Stimulated activated CD4-positive, alpha-beta T cell treated with anti-CD3 and anti-CD28 coated beads, TNF-alpha, amount 100 ng/mL, for 24 hours (primary cell): ENCODE results near the gene ASB1.
"Not testable (repeated sequence)": the region's sequence is repeated elsewhere in the genome, so short reads cannot be mapped to it uniquely, and the experiment has no call there.

ENCODE experiments used
- DNase-seq, 3 experiments: peaks; one replicate each; pipeline ENCODE4 v3.0.0-alpha.2; 2020; ENCODE audit warnings: low read depth in 3 of 3

The ASB1 gene

DNA sequence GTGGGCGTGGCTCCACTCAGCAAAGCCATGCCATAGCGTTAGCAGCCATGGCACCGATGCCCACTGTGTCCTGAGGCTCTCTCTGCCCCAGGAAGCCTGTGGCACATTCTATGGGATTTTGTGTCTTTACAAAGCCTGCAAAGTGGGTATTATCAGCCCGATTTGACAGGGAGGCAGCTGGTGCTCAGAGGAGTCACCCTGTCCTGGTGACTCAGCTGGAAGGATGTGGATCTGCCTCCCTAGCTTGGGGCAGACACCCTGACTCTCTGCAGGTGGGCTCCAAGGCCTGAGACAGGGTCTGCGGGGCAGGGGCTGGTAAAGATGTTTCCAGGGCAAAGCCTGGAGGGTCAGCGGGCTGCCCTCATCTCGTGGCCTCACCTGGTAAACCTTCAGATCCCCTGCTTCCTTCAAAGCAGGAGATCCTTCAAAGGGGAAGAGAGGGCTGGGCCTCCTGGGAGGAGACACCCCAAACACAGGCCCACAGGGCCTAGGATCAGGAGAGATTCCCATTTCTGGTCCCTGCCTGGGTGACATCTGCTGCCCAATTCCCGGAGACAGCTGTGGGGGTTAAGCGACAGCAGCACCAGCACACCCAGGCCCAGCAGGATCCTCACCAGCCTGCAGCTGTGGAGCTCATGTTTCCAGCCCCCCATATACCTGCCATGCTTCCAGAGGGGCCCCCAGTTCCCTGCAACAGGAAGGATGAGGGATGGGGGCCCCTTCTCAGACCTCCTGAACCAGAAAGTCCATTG is 3.0 kb upstream of the ASB1 start:
- DNase-seq: no peak

DNA sequence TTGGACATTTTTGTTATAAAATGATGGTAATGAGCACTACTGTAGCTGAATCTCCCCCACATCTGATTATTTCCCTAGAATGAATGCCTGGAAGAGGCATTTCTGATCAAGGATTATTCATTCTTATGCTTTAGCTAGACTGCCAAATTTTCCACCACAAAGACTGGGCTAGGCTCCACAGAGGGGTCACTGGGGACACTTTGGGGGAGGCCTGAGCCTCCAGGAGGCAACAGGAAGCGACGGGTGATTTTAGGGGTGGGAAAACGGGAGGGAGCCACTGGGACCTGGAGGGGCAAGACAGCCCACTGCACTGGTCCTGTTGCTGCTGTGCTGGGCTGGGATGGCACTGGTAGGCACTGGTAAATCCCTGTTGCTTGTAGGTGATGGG is 2.4 kb upstream of the ASB1 start:
- no peak for DNase-seq

DNA sequence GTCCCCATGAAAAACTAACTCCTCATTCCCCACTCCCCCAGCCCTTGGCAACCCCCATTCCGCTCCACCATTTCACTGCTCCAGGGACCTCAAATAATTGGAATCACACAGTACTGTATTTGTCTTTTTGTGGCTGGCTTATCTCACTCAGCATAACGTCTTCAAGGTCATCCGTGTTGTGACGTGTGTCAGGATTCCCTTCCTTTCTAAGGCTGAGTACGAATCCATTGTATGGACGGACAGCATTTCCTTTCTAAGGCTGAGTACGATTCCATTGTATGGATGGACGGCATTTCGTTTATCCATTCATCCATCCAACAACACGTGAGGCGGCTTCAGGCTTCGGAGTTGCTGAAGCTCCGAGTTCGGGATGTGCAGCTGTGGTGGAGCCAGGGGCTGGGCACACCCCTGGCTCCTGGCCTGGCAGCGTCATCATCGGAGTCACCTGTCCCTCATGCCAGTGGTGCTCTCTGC is 1.2 kb upstream of the ASB1 start:
- DNase-seq: no peak

DNA sequence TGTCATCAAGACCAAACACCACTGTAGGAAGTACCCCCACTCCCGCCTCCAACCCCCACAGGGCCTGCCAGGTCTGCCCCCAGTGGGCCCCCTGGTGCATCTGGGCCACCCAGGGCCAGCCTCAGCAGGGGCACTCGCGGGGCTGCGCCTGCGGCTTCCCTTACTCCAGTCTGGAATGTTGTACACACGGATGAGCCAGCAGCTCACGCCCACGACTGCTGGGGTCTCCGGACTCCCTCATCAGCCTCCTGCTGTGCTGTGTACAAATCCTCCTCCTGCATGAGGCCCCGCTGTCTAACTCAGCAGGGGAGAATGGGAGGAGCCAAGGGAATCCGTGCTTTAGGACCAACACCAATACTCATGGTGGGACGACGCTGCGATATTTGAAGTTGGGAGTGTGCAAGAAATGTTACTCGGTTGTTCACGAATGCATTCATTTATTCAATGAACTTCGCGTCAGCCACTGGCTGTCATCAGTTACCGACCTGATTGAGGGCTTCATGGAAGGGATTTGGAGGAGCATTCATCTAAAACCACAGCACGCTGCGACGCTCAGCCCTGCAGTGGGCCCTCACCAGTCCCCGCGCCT is 654 bp upstream of the ASB1 start:
- DNase-seq: no peak

DNA sequence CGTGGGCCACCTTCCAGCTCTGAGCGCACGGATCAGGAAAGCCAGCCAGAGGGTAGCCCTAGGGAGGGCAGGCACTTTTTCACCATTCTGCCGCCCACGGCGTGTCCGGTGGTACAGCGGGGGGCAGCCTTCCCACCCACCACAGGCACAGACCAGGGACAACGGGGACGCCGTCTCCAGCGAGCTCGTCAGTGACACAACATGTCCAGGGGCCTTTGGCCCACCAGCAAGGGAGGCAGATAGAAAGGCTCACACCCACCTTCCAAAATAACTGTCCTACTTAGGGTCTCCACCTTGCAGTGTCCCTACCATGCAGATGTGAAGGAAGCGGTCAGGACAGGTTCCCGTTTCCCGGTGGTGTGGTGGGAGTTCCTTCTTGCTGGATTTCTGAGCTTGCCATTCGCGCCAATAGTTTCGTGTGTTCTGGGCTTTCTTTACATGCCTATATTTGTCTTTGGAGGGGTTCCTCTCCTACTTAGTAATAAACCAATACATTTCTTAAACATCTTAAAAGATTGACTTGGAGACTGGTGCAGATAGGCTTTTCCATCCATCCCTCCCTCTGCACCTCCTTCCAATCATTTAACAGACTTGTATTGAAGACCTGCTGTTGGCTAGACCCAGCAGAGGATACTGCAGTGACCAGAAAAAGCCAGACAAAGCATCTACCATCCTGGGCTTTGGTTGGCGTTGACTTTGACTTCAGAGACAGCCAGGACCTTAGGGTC is 872 bp downstream of the ASB1 start:
- no peak for DNase-seq

DNA sequence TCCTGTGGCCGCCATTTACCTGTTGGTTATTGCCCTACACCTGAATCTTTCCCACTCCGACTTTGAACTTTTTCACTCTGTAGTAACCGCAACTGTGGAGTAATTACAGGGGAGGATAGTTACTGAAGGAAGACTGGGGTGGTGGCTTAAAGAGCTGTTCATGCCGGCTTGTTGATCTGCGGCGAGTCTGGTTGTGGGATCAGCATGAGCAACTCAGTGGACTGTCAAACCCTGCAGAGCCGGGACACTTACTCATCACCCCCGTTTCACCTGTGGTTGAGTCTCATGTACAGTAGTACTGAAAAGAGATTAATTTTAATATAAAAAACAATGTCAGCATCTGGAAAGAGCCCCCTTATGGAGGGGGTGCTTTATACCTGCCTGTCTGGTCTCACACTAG is 2.1 kb downstream of the ASB1 start:
- no peak for DNase-seq

DNA sequence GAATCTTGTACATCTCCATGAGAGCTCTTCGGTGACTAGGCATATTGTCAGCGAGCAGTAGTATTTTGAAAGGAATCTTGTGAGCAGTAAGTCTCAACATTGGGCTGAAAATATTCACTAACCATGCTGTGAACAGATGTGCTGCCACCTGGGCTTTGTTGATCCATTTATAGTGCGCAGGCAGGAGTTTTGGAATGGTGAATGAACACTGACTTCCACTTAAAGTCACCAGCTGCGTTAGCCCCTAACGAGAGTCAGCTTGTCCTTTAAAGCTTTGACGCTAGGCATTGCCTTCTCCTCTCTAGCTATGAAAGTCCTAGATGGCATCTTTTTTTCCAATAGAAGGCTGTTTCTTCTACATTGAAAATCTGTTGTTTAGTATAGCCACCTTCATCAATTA is 4.1 kb downstream of the ASB1 start:
- DNase-seq: no peak

DNA sequence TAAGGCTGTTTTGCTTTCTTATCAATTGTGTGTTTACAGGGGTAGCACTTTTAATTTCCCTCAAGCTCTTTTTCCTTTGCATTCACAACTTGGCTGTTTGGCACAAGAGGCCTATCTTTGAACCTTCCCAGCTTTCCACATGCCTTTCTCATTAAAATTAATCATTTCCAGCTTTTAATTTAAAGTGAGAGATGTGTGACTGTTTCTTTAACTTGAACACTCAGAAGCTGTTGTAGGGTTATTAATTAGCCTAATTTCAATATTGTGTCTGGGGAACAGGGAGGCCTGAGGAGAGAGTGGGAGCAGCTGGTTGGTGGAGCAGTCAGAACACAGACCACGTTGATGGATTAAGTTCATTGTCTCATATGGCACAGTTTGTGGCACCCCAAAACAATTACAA is 4.7 kb downstream of the ASB1 start:
- DNase-seq: no peak

DNA sequence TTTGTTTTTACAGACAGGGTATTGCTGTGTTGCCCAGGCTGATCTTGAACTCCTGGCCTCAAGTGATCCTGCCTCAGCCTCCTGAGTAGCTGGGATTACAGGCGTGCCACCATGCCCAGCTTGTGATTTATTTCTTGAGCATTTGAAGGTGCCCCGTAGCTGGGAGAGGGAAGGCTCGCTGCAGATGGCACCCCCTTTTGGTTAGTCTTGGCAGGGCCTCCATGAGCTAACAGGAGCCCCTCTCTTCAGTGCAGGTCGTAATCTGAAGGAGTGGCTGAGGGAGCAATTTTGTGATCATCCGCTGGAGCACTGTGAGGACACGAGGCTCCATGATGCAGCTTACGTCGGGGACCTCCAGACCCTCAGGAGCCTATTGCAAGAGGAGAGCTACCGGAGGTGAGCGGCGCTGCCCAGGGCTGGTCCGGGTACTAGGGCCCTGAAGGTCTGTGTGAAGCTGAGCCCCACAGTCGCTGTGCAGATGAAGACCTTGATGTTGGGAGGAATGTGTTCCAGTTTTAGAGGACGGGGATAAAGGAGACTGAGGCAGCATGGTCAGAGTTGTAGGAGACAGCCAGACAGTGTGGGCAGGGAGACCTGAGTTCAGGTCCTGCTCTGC is 6.7 kb downstream of the ASB1 start:
- DNase-seq: no peak

DNA sequence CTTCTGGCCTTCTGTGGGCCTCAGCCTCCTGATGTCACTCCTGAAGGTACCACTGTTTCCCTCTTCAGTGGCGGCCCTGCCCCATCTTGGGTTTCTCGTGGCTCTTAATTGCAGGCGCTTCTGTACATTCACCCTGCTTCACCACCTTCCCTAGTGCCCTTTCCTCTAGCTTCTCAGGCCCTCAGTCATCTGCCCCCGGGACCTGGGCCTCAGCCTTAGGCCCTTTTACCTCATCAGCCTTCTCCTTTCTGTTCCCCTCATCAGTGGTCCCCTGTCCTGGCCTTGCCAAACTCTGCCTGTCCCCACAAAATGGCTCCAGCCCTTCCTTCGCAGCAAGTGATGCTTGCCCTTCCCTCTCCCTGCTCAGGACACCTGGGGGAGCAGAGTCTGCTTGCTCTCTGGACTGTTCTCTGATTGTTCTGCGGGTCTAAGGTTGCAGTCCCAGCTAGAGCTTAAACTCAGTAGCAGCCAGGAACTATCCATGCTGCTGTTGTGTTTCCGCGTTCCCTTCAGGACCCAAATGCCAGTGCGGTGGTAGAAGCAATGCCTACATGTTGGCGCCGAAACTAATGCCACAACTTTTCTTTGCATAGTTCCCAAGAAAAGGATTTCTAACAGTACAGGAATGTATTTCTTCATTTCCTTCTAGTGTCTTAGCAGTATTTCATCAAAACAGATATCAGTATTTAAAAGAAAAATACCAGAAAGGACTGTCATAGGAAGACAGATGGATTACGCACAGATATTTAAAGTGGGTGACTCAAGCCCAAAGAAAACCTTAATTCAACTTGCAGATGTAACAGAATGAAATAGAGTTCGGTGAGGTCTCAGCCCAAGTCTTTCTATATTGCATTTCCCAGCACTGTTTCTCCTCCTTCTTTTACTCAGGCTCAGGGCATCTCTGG is 7.5 kb downstream of the ASB1 start:
- DNase-seq: no peak

DNA sequence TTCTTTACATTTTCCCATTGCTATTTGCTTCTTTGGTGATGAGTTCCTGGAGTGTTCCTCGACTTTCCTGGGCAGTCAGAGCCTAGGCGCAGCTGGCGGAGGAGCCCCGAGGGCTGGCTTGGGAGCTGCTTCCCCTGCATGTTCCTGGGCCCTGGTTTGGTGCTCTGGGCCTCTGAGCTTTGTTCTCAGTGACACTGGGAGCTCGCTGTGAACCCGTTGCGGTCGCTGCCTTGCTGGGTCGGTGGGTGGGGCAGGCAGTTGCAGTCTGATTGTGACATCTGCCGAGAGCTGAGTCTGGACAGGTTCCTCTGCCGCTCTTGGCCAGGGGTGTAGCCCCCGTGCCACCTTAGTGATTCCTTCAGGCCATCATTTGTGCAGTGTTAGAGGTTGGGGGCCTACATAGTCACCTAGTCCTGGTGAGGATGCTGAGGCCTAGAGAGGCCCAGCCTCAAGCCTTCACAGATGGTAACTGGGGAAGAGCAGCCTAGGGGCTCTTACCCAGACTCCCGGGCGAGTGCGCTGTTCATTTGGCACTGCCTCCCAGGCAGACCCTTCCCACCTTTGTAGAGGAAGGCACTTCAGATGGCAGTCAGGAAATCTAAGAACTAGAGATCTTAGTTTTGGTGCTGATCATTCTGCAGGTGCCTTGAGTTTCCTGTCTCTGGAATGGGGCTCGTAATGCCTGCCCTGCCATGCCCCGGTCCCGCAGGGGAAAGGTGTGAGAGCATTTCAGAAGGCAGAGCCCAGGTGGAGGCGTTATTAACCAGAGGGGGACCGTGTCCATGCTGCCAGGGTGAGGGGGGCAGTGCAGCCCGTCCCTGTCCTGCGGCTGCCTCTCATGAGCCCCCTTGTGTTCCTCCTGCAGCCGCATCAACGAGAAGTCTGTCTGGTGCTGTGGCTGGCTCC is 8.4 kb downstream of the ASB1 start:
- DNase-seq: no peak

DNA sequence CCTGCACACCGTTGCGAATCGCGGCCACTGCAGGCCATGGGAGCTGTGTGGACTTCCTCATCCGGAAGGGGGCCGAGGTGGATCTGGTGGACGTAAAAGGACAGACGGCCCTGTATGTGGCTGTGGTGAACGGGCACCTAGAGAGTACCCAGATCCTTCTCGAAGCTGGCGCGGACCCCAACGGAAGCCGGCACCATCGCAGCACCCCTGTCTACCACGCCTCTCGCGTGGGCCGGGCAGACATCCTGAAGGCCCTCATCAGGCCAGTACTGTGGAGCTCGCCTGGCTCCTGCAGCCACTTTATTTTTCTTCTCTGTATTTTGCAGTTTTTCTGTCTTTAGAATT is 9.0 kb downstream of the ASB1 start:
- DNase-seq: no peak

DNA sequence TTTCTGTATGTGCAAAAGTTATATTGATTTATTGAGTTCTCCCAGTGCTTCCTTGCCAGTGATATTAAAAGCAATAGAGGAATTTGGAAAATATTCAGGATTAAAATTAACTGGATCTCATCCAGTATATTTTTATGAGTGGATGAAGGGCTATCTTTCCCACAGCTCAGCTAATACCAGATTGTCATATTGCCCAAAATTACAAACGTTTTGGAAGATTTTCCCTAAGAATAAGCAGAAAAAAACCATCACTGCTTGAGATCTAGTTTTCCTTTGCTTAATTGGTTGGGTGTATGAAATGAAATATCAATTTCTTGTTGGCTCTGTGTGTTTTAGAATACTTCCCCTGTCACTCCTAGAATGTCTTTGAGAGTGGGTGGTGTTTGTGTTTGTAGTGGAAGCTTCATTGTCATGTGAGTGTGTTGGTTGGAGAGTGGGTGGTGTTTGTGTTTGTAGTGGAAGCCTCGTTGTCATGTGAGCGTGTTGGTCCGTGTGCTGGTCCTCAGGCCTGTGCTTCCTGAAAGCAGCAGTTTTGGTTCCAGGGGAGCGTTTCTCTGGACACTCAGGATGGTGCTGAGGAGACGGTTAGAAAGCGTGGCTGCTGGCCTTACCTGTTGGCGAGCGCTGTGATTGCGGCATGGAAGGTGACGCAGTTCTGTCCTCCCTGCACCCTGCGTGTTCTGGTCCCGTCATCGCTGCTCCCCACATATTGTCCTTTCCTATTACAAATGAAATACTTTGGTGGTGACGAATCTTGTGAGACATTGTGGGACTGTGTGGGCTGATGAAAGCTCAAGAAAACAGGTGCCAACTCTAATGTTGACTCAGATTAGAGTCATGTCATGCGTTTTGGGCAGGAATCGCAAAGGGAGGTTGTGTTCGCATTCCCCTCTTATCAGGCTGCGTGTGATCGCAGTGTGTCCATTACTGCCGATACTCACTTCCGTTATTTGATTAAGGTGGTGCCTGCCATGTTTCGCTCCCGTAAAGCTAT is 12.4 kb downstream of the ASB1 start:
- peak; percentile 36 to 72 (median 55) for DNase-seq

DNA sequence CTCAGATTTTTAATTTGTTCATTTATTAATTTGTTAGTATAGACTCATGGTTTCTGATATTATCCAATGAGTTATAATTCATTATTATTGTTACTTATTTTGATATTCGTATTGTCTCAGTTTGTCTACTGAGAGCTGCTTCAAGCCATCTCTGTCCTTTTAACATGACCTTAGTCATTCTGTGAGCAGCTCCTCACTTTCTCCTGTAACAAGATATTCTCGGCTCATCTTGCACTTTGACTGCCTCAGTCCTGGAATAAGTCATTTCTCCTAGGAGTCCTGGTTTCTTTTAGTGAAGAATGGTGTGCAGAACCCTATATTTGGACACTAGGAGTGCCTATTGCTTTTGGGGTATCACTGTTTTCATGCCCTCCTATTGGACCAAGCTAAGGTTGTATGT is 13.2 kb downstream of the ASB1 start:
- no peak for DNase-seq

DNA sequence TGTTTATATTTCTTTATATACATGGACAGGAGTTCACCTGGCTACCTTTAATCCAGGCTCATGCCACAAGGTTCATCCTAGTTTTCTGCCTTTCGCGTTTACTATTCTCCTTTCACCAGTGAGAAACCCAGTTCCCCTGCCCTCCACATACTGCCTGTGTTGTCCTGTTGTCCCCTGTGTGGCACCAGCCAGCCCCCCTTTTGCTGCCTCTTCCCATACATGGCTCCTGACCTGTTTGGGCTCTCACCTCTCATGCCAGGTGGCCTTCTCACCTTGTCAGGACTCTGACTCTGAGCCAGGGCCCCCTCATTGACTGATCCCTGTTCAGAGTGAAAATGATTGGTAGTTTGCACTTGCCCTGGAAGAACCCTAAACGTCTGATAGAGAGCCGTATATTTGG is 13.6 kb downstream of the ASB1 start:
- DNase-seq: no peak

DNA sequence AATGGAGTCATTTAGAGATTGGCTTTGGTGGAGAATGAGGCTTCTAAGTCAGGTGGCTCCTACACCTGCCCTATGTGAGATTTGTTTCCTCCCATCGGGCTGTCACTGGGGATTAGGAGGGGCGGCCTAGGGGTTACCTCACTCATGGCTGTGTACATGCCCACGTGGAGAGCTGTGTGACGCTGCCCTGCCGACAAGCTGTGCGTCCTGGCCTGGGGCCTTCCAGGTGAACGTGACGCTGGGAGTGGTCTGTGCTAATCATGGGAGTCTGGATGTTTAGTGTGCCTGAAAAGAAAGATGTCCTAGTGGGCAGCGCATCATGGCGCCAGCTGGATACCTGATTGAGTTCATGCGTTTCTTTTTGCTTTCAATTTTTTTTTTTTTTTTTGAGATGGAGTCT is 14.0 kb downstream of the ASB1 start:
- DNase-seq: no peak

DNA sequence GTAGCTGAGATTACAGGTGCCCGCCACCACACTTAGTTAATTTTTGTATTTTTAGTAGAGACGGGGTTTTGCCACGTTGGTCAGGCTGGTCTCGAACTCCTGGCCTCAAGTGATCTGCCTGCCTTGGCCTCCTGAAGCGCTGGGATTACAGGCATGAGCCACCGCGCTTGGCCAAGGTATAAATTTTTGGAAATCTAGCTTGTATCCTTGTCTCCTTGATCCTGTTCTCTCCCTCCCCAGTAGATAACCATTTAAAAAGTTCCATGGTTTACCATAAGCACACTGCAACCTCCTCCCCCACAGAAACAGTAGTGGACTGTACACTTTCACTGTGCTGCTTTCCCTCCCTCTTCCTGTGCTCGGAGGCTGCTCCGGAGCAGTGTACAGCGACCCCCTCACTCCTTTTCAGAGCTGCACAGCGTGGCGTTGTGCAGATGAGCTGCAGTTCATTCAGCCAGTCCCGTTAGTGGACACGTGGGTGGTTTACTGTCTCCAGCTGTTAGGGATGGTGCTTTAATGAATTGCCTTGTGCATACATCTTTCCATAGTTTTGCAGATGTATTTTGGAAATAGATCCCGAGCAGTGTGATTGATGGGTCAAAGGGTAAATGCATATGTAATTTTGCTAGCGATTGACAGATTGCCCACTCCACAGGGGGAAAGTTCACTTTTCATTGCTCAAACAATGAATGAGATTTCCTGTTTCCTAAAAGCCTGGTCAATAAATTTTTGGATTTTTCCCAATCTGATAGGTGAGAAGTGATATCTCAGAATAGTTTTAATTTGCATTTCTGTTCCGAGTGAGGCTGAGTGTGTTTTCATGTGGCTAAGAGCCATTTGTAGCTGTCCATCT is 14.8 kb downstream of the ASB1 start:
- DNase-seq: no peak

DNA sequence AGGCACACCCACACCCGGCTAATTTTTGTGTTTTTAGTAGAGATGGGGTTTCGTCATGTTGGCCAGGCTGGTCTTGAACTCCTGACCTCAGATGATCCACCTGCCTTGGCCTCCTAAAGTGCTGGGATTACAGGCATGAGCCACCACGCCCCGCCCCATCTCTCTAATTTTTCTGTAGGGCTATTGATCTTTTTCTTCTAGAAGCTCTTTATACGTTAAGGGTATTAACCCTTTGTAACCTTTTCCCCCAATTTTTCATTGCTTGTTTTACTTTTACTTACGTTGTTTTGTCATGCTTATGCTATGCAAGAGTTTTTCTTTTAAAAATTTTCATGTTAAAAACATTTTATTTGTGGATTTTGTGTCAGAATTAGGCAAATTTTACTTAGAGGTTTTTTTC is 15.5 kb downstream of the ASB1 start:
- not testable (repeated sequence) for DNase-seq
